ENCODE results near the gene HOXA13.

HOXA13 gene

DNA sequence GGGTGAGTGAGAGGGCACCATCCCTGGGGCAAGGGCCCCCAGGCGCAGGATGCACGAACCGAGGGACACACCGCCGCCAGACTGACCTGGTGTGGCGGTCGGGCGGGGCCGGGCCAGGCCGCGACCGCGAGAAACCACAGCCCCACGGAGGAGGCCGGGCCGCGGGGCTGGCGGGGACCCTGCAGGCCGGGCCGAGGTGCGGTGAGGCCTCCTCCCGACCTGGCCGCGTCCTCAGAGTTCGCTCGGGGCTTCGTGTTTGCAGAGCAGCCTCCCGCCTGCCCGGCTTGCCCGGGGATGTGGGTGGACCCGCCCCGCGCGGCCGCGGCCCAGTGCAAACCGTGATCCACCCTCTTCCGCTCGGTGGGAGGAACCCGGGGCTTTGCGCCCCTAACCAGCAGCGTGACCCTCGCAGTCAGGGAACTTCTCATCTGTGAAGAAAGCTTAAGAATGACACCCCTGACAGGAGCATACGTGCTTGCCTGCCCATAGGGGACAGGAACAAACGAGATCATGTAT, 20.6 kb upstream of the HOXA13 start:
- no peak for DNase-seq (ENCODE audit: low read depth, low spot score)
- in situ Hi-C loops (cut with HindIII; ENCODE audit: low sequenced_read_pairs): no loop called here
- no peak overlapping the region for H3K4me3 ChIP-seq (ENCODE audit: low read depth, low read length)
- TF ChIP-seq, protein P1, sequence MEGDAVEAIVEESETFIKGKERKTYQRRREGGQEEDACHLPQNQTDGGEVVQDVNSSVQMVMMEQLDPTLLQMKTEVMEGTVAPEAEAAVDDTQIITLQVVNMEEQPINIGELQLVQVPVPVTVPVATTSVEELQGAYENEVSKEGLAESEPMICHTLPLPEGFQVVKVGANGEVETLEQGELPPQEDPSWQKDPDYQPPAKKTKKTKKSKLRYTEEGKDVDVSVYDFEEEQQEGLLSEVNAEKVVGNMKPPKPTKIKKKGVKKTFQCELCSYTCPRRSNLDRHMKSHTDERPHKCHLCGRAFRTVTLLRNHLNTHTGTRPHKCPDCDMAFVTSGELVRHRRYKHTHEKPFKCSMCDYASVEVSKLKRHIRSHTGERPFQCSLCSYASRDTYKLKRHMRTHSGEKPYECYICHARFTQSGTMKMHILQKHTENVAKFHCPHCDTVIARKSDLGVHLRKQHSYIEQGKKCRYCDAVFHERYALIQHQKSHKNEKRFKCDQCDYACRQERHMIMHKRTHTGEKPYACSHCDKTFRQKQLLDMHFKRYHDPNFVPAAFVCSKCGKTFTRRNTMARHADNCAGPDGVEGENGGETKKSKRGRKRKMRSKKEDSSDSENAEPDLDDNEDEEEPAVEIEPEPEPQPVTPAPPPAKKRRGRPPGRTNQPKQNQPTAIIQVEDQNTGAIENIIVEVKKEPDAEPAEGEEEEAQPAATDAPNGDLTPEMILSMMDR (IDR thresholded peaks at IDR 0.05; ENCODE audit: low read depth, low read length): no peak

DNA sequence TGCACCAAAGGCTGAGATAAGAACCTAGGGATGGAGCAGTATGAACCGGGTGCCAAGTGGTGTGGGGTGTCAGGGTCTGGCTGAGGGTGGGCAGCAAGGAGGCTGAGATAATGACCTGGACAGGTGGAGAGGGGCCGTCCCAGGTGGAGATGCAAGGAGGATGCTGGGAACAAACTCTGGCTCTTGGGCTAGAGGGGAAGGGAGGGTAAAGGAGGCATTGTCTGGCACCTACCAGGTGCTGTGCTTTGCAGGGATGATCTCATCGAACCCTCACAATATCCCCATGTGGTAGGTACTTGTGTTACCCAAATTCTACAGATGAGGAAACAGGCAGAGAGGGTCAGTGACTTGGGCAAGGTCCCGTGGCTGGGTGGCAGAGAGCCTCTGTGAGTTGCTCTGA, 19.9 kb upstream of the HOXA13 start:
- no peak for DNase-seq (ENCODE audit: low read depth, low spot score)
- no peak overlapping the region for H3K4me3 ChIP-seq (ENCODE audit: low read depth, low read length)
- in situ Hi-C loops (cut with HindIII; ENCODE audit: low sequenced_read_pairs): no loop called here
- TF ChIP-seq, protein P1 (IDR thresholded peaks at IDR 0.05; ENCODE audit: low read depth, low read length): no peak

DNA sequence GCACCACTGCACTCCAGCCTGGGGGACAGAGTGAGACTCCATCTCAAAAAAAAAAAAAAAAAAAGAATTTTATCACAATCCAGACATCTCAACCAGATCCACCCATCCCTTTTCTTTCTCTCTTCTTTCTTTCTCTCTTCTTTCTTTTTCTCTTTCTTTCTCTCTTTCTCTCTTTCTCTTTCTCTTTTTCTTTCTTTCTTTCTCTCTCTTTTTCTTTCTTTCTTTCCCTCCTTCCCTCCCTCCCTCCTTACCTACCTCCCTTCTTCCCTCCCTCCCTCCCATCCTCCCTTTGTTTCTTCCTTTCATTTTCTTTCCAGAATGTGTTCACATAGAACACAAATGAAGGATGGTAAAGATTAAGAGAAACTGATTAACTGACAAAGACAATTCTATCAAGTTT, 18.1 kb upstream of the HOXA13 start:
- H3K4me3 ChIP-seq (ENCODE audit: low read depth, low read length): no peak overlapping the region
- in situ Hi-C loops (cut with HindIII; ENCODE audit: low sequenced_read_pairs): no loop called here
- TF ChIP-seq, protein P1 (IDR thresholded peaks at IDR 0.05; ENCODE audit: low read depth, low read length): no peak
- DNase-seq (ENCODE audit: low read depth, low spot score): no peak

DNA sequence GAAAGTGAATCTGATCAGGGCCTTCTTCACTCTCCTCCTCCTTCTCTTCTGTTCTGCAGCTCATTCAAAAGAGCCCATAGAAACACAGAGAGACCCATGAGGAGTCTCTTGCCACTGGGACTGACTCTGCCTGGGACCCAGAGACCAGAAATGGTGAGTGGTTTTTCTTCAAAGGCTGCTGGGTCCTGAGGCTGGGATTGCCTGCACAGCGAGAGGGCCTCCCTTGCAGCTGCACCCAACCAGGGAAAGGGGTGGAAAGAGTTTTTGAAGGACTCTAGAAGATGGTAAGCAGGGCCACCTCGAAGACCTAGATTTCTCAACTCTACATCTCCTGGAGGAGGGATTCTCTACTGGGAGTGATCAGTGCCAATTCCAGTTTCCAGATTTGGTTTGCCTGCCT, 15.5 kb upstream of the HOXA13 start:
- no peak for DNase-seq (ENCODE audit: low read depth, low spot score)
- no peak overlapping the region for H3K4me3 ChIP-seq (ENCODE audit: low read depth, low read length)
- TF ChIP-seq, protein P1 (IDR thresholded peaks at IDR 0.05; ENCODE audit: low read depth, low read length): no peak
- in situ Hi-C loops (cut with HindIII; ENCODE audit: low sequenced_read_pairs): no loop called here

DNA sequence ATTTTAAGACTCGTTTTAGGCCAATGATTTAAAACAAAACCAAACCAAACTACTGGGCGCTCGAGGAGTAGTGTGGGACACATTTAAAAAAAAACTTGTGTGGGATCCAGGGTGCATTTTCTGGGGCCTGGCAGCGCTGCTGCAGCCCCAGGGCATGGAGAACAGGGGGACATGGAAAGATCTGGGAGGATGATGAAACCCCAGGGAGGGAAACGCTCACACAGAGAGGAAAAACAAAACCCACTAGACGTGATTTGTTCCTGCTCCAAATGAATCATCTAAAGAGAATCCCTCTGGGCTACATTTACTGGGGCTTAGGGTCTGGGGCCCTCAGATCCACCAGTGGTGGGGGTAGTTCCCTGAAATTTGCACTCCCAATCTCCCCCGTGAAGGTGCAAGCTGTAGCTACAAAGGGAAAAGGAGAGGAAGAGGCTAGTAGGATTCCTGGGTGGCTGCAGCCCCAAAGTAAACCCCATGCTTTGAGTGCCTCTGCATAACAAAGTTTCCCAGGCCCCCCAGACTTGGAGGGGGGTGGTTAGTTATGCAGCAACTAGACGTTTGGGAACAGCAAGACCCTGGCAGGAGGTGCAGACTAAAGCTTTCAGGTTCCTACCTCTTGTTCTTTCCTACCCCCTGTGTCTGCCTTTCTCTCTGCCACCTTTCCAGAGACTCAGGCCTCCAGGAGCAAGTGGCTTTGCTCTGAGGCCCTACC, 14.5 kb upstream of the HOXA13 start:
- no peak for DNase-seq (ENCODE audit: low read depth, low spot score)
- in situ Hi-C loops (cut with HindIII; ENCODE audit: low sequenced_read_pairs): no loop called here
- TF ChIP-seq, protein P1 (IDR thresholded peaks at IDR 0.05; ENCODE audit: low read depth, low read length): no peak
- no peak overlapping the region for H3K4me3 ChIP-seq (ENCODE audit: low read depth, low read length)

DNA sequence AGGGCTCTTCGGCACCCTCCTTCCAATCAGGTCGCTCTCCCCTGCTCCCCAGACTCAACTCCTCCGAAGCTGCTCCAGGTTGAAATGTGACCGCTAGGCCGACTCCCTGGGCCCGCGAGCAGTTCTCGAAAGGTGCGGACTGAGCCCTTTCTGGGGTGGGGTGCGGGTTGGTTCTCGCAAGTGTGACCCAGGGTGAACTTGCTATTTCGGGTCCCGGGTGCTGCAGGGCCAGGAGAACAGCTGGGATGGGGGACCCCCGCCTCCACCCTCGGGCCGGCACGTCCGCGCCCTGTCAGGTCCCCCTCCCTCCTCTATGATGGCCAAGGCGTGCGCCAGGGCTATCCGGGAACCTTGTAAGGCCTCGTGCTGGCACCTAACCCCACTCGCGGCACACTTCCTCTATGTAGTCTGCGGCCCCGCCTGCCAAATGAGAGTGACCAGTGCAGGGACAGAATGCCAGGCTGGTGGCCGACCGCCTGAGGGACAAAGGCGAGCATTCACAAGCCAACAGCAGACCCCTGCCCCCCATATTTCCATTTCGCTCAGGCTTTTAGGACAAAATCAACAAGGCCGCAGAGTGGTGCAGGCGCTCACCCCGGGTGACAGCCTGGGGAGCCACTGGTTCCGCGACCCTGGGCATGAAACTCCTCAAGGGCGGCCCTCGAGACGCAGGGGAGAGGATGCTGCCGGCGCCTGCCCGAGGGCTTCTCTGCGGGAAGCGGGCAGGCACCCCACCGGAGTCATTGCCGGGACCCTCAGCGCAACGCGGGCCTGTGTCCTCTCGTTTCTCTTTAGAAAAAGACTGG, 13.7 kb upstream of the HOXA13 start:
- TF ChIP-seq, protein P1 (IDR thresholded peaks at IDR 0.05; ENCODE audit: low read depth, low read length): no peak
- H3K4me3 ChIP-seq (ENCODE audit: low read depth, low read length): no peak overlapping the region
- in situ Hi-C loops (cut with HindIII; ENCODE audit: low sequenced_read_pairs): no loop called here
- no peak for DNase-seq (ENCODE audit: low read depth, low spot score)
